Central memory CD8-positive, alpha-beta T cell (primary cell): ENCODE data around the gene FHOD1.

Experiments
- ATAC-seq: fragments of 150-1000 bp; cut with Tn5 transposase; replicated peaks from 2 replicates; pipeline ENCODE4 v1.10.0; 2022; ENCODE audit warnings: mild to moderate bottlenecking, moderate FRiP score, moderate number of reproducible peaks; ENCODE audit not compliant: poor library complexity, severe bottlenecking; ENCODE audit errors: extremely low read depth
- DNase-seq, 2 donors: peaks; one replicate each; pipeline ENCODE4 v3.0.0; 2021; ENCODE audit warnings: low spot score in 2 of 2
- H3K27ac Mint-ChIP-seq: one replicate; pipeline ENCODE4 v1.8.0; 2022; ENCODE audit warnings: low read depth, mild to moderate bottlenecking, moderate library complexity, mixed read lengths
- H3K27me3 Mint-ChIP-seq: one replicate; pipeline ENCODE4 v1.8.0; 2022; ENCODE audit warnings: mixed read lengths
- H3K36me3 Mint-ChIP-seq: one replicate; pipeline ENCODE4 v1.8.0; 2022; ENCODE audit warnings: mild to moderate bottlenecking, moderate library complexity, mixed read lengths; ENCODE audit not compliant: insufficient read depth
- H3K4me1 Mint-ChIP-seq: one replicate; pipeline ENCODE4 v1.8.0; 2022; ENCODE audit warnings: mixed read lengths
- H3K4me3 Mint-ChIP-seq: one replicate; pipeline ENCODE4 v1.8.0; 2022; ENCODE audit warnings: mild to moderate bottlenecking, moderate library complexity, mixed read lengths
- H3K9me3 Mint-ChIP-seq: one replicate; pipeline ENCODE4 v1.8.0; 2022; ENCODE audit warnings: mixed read lengths

FHOD1 gene

DNA sequence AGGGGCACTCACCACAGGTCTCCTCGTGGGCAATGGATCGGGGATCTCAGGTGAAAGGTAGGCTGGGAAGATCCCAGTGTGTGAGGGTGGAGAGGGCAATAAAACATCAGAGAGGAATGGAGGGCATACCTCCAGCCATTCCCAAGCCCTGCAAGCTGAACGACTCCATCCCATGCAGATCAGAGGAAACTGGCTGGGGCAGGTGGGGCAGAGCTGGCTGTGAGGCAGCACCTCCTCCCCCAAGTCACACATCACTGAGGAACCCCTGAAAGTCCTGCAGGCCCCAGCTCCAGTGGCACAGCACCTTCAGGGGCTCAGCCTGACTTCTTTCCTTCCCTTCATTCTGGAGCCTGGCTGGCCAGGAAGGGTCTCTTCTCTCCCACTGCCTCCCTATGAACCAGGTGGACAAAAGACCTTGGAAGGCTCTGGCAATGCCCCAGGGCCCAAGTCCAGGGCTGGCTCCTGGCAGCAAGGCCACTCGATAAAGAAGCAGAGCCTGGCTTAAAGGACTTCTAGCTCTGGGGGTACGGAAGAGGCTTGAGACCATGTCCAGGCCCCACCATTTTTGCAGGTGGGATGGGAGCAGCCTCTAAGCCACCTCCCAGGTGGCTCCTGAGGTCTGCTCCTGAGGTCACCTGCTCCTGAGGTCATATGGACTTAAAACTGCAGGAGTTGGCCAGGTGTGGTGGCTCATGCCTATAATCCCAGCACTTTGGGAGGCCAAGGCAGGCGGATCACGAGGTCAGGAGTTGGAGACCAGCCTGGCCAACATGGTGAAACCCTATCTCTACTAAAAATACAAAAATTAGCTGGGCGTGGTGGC, 33.9 kb downstream of the FHOD1 start:
- no peak for DNase-seq
- no peak for ATAC-seq
- Mint-ChIP-seq H3K4me1 (no peaks in the 10 kb centered on the region), H3K27ac (no peak overlapping the region), H3K4me3 (no peak overlapping the region), H3K27me3 (no peaks in the 10 kb centered on the region), H3K36me3 (no peaks in the 10 kb centered on the region), H3K9me3 (no peaks in the 10 kb centered on the region)

DNA sequence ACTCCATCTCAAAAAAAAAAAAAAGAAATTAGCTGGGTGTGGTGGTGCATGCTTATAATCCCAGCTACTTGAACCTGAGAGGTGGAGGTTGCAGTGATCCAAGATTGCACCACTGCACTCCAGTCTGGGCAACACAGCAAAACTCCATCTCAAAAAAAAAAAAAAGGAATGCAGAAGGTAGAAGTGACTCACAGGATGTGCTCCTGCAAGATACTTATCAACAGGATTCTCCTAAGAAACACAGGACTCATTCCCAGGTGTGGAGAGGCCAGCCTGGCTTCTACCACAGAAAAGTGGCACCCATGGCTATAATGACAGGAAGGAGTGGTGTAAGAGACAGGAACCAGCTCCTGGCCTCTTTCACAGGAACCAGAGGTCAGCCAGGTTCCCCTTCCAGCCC, 34.5 kb downstream of the FHOD1 start:
- H3K27ac Mint-ChIP-seq, result no peak overlapping the region
- ATAC-seq (no peak), DNase-seq (no peak)
- no peaks in the 10 kb centered on the region for H3K9me3 Mint-ChIP-seq
- no peak overlapping the region for H3K4me3 Mint-ChIP-seq
- no peaks in the 10 kb centered on the region for H3K36me3 Mint-ChIP-seq
- H3K4me1 Mint-ChIP-seq, result no peaks in the 10 kb centered on the region
- H3K27me3 Mint-ChIP-seq, result no peaks in the 10 kb centered on the region

DNA sequence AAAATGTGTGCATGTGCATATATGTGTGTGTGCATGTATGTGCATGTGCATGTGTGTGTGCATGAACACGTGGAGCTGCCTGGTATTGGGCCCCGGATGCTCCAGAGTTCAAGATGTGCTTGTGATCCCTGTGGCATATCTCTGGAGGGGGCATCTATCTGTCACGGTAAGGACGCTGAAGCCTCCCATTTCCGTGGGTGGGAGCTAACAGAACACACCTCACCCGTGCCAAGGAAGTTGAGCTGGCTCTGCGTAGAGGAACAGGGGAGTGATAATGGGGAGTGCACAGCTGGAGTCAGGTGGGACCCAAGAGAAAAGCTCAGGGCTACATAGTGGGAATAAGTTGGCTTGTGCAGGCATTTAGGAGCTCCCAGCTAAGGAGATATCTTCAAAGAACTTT, 35.6 kb downstream of the FHOD1 start:
- Mint-ChIP-seq H3K4me3 (no peak overlapping the region), H3K27ac (no peak overlapping the region), H3K36me3 (no peaks in the 10 kb centered on the region), H3K4me1 (no peaks in the 10 kb centered on the region), H3K9me3 (no peaks in the 10 kb centered on the region), H3K27me3 (no peaks in the 10 kb centered on the region)
- no peak for ATAC-seq
- no peak for DNase-seq

DNA sequence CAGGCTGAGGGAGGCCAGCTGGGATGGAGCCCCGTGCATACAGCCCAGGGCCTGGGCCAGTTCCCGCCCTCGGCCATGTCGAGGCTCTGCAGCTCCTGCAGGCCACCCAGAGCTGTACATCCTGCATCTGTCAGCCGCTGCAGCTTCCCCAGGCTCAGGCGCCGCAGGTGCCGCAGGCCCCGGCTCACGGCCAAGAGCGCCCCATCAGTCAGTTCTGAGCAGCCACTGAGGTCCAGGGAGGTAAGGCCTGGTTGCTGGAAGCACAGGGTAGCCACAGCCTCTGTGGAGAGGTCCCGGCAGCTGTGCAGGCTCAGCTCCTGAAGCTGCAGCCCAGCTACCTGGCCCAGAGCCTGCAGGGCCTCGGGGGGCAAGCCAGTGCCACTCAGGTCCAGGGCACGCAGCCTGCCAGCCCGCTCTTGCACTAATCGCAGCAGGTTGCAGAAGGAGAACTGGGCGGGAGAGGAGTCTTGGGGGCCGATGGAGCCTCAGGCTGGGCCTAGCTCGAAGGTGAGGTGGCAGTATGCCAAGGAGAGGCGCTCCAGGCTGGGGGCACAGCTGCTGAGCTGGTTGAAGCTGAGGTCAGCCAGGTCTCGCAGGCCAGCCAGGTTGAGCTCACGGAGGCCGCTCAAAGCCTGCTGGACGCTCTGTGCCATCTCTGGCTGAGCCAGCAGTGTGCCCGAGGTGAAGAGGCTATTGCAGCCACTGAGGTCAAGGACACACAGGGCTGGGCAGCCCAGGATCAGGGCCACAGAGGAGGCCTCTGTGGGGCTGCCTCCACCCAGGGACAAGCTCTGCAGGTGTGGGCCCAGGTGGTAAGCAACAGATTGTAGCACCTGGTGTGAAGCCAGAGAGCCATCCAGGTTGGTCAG, 37.0 kb downstream of the FHOD1 start:
- Mint-ChIP-seq H3K27me3 (no peaks in the 10 kb centered on the region), H3K36me3 (no peaks in the 10 kb centered on the region), H3K4me3 (no peak overlapping the region), H3K4me1 (no peaks in the 10 kb centered on the region), H3K27ac (no peak overlapping the region), H3K9me3 (no peaks in the 10 kb centered on the region)
- DNase-seq (no peak), ATAC-seq (no peak)

DNA sequence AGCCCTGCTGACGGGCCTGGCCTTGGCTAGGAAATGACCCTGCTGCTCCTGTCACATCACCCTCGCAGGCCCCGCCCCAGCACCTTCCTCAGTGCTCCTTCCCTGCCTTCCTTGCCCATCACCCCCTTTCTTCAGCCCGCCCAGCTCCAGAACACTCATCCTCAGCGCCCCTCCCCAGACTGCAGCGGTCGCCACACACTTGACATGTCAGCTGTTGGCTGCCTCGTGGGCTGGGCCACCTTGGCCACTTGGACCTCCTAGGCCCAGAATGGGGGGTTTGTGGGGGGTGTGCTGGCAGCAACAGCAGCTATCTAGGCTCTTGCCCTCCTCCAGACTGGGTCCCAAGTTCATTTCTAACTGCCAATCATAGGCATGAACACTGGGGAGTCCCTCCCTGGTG, 37.7 kb downstream of the FHOD1 start:
- H3K27ac Mint-ChIP-seq, result no peak overlapping the region
- H3K4me1 Mint-ChIP-seq, result no peaks in the 10 kb centered on the region
- no peaks in the 10 kb centered on the region for H3K27me3 Mint-ChIP-seq
- ATAC-seq, result no peak
- DNase-seq, result no peak
- H3K4me3 Mint-ChIP-seq, result no peak overlapping the region
- H3K9me3 Mint-ChIP-seq, result no peaks in the 10 kb centered on the region
- peaks cover 2% of the 10 kb centered on the region for H3K36me3 Mint-ChIP-seq

DNA sequence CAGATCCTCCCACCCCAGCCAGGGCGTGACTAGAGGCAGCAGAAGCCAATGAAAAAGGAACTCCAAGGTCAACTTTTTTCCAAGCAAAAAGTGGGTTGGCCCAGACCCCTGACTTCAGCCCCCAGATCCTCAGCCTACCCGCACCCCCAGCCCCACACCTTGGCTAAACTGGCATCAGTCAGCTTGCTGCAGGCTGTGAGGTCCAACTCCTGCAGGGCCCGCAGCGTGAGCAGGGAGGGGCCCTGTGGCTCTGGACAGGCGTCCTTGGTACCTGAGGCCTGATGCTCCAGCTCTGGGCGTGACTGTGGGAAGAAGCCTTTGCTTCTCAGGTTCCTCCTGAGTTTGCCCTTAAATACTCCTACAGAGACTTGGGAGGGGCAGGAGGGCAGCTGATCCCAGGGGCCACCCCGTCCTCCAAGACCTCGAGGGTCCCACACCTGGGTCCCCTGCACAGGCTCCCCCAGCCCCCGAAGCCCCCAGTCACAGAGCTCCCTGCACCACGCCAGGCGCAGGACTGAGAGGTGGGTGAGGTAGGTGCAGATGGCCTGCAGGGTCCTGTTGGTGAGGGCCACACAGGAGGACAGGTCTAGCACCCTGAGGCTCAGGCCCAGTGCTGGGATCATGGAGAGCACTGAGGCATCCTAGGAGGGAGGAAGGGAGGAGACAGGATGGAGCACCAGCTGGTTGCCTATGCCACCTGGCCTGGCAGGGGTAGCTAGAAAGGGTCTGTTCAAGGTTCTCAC, 39.0 kb downstream of the FHOD1 start:
- no peak overlapping the region for H3K27ac Mint-ChIP-seq
- H3K4me3 Mint-ChIP-seq, result no peak overlapping the region
- no peaks in the 10 kb centered on the region for H3K9me3 Mint-ChIP-seq
- no peak for DNase-seq
- ATAC-seq, result no peak
- peaks cover 2% of the 10 kb centered on the region for H3K36me3 Mint-ChIP-seq
- no peaks in the 10 kb centered on the region for H3K4me1 Mint-ChIP-seq
- no peaks in the 10 kb centered on the region for H3K27me3 Mint-ChIP-seq

DNA sequence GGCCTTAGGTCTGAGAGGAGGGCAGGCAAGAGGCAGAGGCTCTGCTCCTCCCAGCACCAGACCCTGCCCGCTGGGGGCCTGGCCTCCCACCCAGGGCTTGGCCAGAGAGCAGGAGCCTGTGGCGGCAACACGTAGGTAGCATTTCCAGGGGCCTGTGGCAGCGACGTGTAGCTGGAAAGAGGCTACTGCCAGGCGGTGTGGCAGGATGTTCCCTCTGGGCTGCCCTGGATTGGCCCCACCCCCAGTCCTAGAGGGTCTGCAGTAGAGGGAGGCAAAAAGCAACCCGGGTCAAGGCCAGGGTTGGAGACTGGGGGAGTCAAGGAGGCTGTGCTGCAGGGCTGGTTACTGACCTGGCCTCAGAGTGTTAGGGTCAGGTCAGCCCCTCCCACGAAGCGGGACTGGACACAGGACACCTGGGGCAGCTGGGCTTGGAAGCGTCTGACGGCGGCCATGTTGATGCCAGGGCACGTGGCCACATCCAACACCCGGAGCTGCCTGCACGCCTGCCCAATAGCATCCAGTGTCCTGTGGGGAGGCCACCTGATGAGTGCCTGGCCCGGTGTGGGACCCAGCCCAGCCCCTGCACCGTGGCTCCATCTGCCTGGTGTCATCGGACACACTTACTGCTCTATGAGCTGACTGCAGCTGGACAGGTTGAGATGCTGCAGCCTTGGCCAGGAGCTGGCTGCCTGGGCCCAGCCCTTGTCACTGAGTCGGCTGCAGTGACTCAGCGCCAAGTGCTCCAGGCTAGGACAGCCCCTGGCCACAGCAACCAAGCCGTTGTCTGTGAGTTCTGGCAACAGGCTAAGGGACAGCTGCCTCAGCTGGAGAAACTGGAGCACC, 39.8 kb downstream of the FHOD1 start:
- DNase-seq (no peak), ATAC-seq (no peak)
- Mint-ChIP-seq H3K9me3 (no peaks in the 10 kb centered on the region), H3K4me3 (no peak overlapping the region), H3K36me3 (peaks cover 4% of the 10 kb centered on the region), H3K27ac (no peak overlapping the region), H3K4me1 (no peaks in the 10 kb centered on the region), H3K27me3 (no peaks in the 10 kb centered on the region)

DNA sequence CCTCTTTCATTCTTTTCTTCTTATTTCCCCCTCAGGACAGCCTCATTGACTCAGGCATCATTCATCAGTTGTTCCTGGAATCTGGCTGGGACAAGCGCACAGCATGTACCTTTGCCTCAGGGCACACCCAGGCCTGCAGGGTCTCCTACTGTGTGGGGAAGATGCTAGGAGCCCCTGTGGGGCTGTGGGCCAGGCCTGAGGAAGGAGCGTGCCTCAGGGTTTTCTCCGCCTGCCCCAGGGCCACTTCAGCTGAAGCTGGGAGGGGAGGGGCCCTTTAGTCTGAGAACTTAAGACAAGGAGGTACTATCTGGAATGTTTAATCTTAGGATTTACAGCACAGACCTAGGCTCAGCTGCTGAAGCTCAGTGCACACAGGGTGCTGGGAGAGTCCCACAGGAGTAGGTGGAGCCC, 40.4 kb downstream of the FHOD1 start:
- no peaks in the 10 kb centered on the region for H3K9me3 Mint-ChIP-seq
- DNase-seq (no peak), ATAC-seq (no peak)
- H3K4me3 Mint-ChIP-seq, result no peak overlapping the region
- no peaks in the 10 kb centered on the region for H3K27me3 Mint-ChIP-seq
- no peaks in the 10 kb centered on the region for H3K4me1 Mint-ChIP-seq
- H3K36me3 Mint-ChIP-seq, result peaks cover 4% of the 10 kb centered on the region
- peak overlapping the region; percentile 50 for H3K27ac Mint-ChIP-seq

DNA sequence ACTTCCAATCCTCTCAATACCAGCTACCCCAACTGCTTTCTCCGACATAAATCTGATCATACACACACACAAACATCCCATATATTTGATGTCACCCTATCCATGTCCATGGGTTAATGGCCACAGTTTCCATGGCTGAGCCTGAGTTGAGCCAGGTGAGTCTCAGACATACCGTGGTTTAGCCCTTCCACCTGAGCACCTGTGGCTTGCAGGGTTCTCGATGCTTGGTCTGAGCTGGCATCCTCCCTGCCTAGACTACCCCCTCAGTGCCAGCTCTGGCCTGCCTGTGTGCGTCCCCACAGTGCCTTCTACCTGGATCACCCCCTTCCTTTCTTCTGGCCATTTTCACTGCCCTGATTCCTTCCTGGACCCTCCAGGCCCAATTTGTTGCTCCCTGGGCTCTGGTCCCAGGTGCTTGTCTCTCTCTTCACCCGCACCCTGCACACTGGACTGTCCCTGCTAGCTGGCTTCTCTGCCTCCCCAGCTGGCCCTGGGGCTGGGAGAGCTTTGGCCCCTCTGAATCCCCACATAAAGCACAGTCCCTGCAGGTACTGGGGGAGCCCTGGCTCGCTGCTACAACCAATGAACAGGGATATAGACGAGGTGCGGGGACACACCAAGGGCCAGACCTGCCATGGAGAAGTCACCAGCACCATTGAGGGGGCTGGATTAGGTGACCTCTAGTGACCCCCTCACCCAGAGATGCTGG, 41.0 kb downstream of the FHOD1 start:
- H3K27ac Mint-ChIP-seq, result peak overlapping the region; percentile 50
- no peak for DNase-seq
- no peaks in the 10 kb centered on the region for H3K9me3 Mint-ChIP-seq
- H3K4me3 Mint-ChIP-seq, result no peak overlapping the region
- H3K36me3 Mint-ChIP-seq, result peaks cover 4% of the 10 kb centered on the region
- no peaks in the 10 kb centered on the region for H3K4me1 Mint-ChIP-seq
- H3K27me3 Mint-ChIP-seq, result no peaks in the 10 kb centered on the region
- no peak for ATAC-seq

DNA sequence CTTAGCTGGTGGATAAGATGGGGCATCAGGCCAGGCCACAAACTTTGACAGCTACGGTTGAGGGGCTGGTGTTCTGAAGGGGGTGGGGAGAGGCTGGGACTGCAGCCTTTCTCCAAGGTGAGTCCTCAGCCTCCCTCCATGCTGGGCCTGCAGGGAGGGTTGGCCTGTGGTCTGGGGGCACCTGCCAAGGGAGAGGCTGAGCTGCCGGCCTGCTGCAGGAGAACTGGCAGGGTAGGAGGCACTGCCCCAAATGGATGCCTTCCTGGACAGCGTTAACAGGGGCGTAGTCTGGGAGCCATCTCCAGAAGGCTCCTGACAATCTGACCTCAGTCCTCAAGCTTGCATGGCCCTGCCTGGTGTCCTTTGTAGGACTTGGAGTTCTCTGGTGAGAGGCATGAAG, 43.2 kb downstream of the FHOD1 start:
- H3K4me1 Mint-ChIP-seq, result peaks cover 6% of the 10 kb centered on the region
- H3K27ac Mint-ChIP-seq, result no peak overlapping the region
- H3K9me3 Mint-ChIP-seq, result no peaks in the 10 kb centered on the region
- ATAC-seq (no peak), DNase-seq (no peak)
- H3K4me3 Mint-ChIP-seq, result no peak overlapping the region
- no peaks in the 10 kb centered on the region for H3K27me3 Mint-ChIP-seq
- peaks cover 8% of the 10 kb centered on the region for H3K36me3 Mint-ChIP-seq

DNA sequence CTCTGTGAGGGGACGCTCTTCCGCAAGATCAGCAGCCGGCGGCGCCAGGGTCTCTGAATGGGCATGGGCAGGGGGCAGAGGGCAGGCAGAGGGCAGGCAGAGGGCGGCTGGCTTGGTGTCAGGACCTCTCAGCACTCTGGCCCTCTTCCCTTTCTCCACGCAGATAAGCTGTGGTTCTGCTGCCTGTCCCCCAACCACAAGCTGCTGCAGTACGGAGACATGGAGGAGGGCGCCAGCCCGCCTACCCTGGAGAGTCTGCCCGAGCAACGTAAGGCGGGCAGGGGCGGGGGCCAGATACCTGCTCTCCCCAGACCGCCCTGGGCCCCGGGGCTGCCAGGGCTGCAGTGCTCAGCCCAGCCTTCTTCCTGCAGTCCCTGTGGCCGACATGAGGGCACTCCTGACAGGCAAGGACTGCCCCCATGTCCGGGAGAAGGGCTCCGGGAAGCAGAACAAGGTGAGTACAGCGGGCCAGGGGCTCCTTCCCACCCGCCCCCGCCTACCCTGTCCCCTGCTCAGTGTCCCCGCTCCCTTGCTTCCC, 44.3 kb downstream of the FHOD1 start:
- H3K4me3 Mint-ChIP-seq, result no peak overlapping the region
- H3K27me3 Mint-ChIP-seq, result no peaks in the 10 kb centered on the region
- no peak overlapping the region for H3K27ac Mint-ChIP-seq
- peaks cover 12% of the 10 kb centered on the region for H3K4me1 Mint-ChIP-seq
- H3K9me3 Mint-ChIP-seq, result no peaks in the 10 kb centered on the region
- ATAC-seq (no peak), DNase-seq (no peak)
- peaks cover 13% of the 10 kb centered on the region for H3K36me3 Mint-ChIP-seq
